C4-2B (cell line): Measurements from ENCODE around the gene TTC34.

Source experiments
- CTCF ChIP-seq: fragments of 450-650 bp; conservative IDR thresholded peaks from 2 replicates; pipeline ENCODE4 v1.5.1; 2017; ENCODE audit warnings: mild to moderate bottlenecking
- ZFX ChIP-seq: fragments of 450-650 bp; IDR thresholded peaks from 2 replicates; pipeline ENCODE4 v1.6.1; 2017

- TF ChIP-seq CTCF (no peak), ZFX (no peak)
Measured at GRCh38 chr1:2645143-2645542, 156.3 kb downstream of the TTC34 start.
